HG03135 (cell line): ENCODE measurements around the gene ZNF709.
A peak's percentile ranks its signal among the peaks of the same experiment; 100 is the strongest.
"Not testable (repeated sequence)": the region's sequence is repeated elsewhere in the genome, so short reads cannot be mapped to it uniquely, and the experiment has no call there.

Experiments
- ATAC-seq: cut with Tn5 transposase; IDR thresholded peaks from one replicate; pipeline ENCODE4 v1.9.1; 2021; ENCODE audit warnings: mild to moderate bottlenecking, moderate library complexity; ENCODE audit not compliant: unreplicated experiment

ZNF709 gene

GRCh38 chr19:12464139-12464538 lies 20.5 kb downstream of the ZNF709 start:
- ATAC-seq, result not testable (repeated sequence)

- ATAC-seq, result no peak
Observed at GRCh38 chr19:12453495-12453894, 31.1 kb downstream of the ZNF709 start.

- ATAC-seq, result no peak
Observed at GRCh38 chr19:12450844-12451243, 33.8 kb downstream of the ZNF709 start.

GRCh38 chr19:12448808-12449207 lies 35.8 kb downstream of the ZNF709 start:
- ATAC-seq, result no peak

GRCh38 chr19:12440541-12441316 lies 43.9 kb downstream of the ZNF709 start, which contains the start of gene ZNF443:
Gene ZNF443, minus strand, starts transcription at chr19:12441021. Its CDS starts 107 bp downstream, at chr19:12440914.
- ATAC-seq, result peak; percentile 93

GRCh38 chr19:12439686-12440540 lies 44.7 kb downstream of the ZNF709 start:
- ATAC-seq, result peak; percentile 33

- not testable (repeated sequence) for ATAC-seq
Observed at GRCh38 chr19:12430726-12431299, 53.8 kb downstream of the ZNF709 start.

- no peak for ATAC-seq
Observed at GRCh38 chr19:12425888-12426274, 58.7 kb downstream of the ZNF709 start.

- no peak for ATAC-seq
Observed at GRCh38 chr19:12425236-12425887, 59.3 kb downstream of the ZNF709 start.

- ATAC-seq, result not testable (repeated sequence)
Observed at GRCh38 chr19:12417273-12417672, 67.3 kb downstream of the ZNF709 start.

- ATAC-seq, result no peak
Observed at GRCh38 chr19:12411893-12412292, 72.7 kb downstream of the ZNF709 start.
